Measurements from ENCODE around the gene GARIN3. TPM values are rescaled to one million over a fixed set of nuclear protein-coding genes. Genes with fewer than 3 reads are reported as not detected.

Gene GARIN3
- total RNA-seq, 2 experiments from 2014 or later: 0.46 to 0.47 TPM

DNA sequence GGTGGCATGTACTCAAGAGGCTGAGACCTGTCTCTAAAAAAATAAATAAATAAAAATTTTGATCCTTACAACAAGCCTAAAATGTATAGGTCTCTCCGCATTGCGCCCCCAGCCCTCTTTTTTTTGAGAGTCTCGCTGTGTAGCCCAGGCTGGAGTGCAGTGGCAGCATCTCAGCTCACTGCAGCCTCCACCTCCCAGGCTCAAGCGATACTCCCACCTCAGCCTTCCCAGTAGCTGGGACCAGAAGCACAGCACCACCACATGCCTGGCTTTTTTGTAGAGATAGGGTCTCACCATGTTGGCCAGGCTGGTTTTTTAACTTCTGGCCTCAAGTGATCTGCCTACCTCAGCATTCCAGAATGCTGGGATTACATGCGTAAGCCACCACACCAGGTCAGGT lies 2.2 kb upstream of the GARIN3 start:
- Mint-ChIP-seq H3K4me3 (no peak overlapping the region), H3K27me3 (no peaks in the 10 kb centered on the region), H3K27ac (peak overlapping the region; percentile 73), H3K36me3 (peaks cover 28% of the 10 kb centered on the region), H3K4me1 (peaks cover 76% of the 10 kb centered on the region), H3K9me3 (peaks cover 28% of the 10 kb centered on the region)
- no peak for DNase-seq

DNA sequence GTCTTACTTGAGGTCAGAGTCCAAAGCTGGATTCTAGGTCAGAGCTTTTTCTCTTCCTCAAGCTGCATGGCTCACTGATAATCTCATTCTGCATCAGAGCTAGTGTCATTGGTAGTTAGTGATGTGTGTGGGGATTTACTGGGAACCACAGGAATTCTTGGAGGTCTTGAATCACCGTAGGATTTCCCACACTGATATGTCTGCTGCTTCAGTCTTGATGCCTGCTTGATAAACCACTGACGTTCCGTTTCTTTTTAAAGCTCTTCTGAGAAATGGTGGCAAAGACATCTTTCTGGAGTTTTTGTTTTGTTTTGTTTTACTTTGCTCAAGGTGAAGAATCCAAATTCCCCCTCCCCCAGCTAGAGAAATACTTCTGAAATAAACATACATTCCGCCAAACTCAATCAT lies 1.2 kb upstream of the GARIN3 start:
- Mint-ChIP-seq H3K27me3 (no peaks in the 10 kb centered on the region), H3K9me3 (peaks cover 28% of the 10 kb centered on the region), H3K36me3 (peaks cover 32% of the 10 kb centered on the region), H3K4me3 (peak overlapping the region; percentile 53), H3K27ac (peak overlapping the region; percentile 86), H3K4me1 (peaks cover 68% of the 10 kb centered on the region)
- DNase-seq: no peak

DNA sequence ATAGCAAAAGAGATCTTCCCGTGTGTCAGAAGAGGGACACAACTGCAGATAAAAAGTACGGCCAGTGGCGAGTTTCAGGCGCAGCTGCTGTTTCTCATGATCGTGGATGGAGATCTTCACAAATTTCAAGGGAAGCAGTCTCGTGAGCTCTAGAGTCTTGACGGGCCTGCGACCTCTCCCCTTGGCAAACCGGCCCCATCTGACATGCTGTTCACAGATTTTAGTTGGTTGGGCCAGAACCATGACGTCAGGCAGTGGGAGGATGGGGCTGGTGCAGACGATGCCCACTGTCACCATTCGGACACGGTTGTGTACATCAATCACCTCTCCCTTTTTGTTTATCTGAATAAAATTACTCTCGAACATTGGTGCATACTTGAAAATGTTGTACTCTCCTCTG lies 396 bp downstream of the GARIN3 start:
- Mint-ChIP-seq H3K27me3 (no peaks in the 10 kb centered on the region), H3K4me1 (peaks cover 60% of the 10 kb centered on the region), H3K9me3 (peaks cover 24% of the 10 kb centered on the region), H3K27ac (peak overlapping the region; percentile 17), H3K36me3 (peaks cover 25% of the 10 kb centered on the region), H3K4me3 (no peak overlapping the region)
- DNase-seq: no peak

DNA sequence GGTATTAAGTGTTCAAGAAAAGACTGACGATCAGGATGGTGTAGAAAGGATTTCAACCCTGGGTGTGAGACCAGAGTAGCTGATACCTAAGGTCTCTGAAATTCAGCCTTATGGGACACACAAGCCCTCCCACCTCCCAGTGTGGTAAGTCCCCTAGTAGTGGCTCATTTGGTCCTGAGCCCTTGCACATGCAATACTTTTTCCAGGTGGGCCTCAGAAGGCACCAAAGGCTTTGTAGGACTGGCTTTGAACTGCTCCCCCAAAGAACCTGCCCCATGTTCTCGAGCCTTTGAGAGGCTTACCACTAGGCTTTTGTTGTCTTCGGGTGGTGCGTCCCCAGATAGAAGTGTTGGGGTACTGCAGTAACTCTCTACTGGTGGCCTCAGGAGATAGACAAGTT lies 803 bp downstream of the GARIN3 start:
- H3K27me3 Mint-ChIP-seq: no peaks in the 10 kb centered on the region
- peak overlapping the region; percentile 10 for H3K27ac Mint-ChIP-seq
- peaks cover 58% of the 10 kb centered on the region for H3K4me1 Mint-ChIP-seq
- no peak for DNase-seq
- H3K9me3 Mint-ChIP-seq: peaks cover 20% of the 10 kb centered on the region
- H3K36me3 Mint-ChIP-seq: peaks cover 21% of the 10 kb centered on the region
- H3K4me3 Mint-ChIP-seq: no peak overlapping the region

DNA sequence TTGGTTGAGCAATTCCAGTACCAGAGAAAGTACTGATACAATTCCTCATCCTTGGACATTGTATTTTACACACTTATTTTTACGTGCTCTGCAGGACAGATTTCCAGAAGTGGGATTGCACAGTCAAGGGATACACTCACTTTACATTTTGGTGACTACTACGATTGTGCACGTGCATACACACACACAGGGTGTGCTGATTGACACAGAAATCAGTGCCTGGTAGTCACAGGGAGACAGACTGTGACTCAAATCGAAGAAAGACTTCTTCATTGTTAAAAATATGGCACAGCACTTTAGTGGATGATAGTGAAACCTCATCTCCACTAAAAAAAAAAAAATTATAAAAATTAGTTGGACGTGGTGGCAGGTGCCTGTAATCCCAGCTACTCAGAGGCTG lies 1.5 kb downstream of the GARIN3 start:
- Mint-ChIP-seq H3K4me3 (no peak overlapping the region), H3K4me1 (peaks cover 62% of the 10 kb centered on the region), H3K27me3 (no peaks in the 10 kb centered on the region)

DNA sequence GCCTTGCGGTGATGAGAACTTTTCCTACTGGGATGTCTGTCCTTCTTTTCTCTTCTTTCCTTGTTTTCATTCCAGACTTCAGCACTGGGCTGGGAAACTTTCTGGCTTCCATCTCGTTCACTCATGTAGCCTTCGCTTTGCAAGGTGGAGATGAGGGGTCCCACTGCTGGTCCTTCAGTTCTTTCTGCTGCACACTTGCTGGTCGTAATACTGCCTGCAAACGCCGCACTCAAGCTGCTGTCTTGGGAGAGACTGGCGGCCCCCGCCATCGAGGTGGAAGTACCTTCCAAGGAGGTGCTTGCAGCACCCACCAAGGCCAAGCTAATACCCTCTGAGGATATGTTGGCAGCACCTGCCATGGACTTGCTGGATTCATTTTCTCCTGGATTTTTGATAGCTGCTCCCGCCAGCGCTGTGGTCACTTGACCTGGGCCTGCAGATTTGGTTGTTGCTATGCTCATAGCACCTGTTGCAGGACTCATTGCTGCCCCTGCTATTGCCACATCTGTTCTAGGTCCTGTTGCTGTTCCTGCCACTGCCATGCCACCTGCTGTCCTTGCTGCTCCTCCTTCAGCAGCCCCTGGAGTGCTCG lies 3.0 kb downstream of the GARIN3 start:
- no peak for DNase-seq
- H3K27ac Mint-ChIP-seq: no peak overlapping the region
- no peaks in the 10 kb centered on the region for H3K27me3 Mint-ChIP-seq
- peaks cover 58% of the 10 kb centered on the region for H3K4me1 Mint-ChIP-seq
- H3K9me3 Mint-ChIP-seq: peaks cover 7% of the 10 kb centered on the region
- peaks cover 12% of the 10 kb centered on the region for H3K36me3 Mint-ChIP-seq
- no peak overlapping the region for H3K4me3 Mint-ChIP-seq

More for the DNA sequence above, 1.5 kb downstream of the GARIN3 start:
- Mint-ChIP-seq H3K36me3 (peaks cover 15% of the 10 kb centered on the region), H3K27ac (no peak overlapping the region), H3K9me3 (peaks cover 14% of the 10 kb centered on the region)
- DNase-seq: no peak

DNA sequence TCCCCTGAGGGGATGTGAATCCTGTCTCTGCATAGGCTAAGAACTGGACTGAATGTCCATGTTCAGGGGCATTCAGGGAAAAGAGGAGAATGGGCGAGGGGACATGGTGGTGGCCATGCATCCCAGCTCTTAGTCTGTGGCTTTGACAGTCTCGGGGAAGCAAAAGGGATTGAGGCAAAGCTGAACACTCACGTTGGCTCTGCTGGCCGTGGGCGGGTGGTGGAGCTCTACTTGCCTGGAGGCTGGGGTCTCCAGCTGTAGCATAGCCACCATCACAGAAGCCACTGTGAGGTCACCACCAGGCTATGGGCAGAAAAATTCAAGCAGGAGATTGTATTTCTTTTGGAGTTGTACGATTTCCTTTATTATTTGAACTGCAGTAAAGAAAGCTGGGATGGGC lies 4.1 kb downstream of the GARIN3 start:
- Mint-ChIP-seq H3K27me3 (no peaks in the 10 kb centered on the region), H3K9me3 (peaks cover 9% of the 10 kb centered on the region), H3K4me3 (no peak overlapping the region), H3K27ac (no peak overlapping the region), H3K36me3 (peaks cover 14% of the 10 kb centered on the region), H3K4me1 (peaks cover 51% of the 10 kb centered on the region)
- no peak for DNase-seq

DNA sequence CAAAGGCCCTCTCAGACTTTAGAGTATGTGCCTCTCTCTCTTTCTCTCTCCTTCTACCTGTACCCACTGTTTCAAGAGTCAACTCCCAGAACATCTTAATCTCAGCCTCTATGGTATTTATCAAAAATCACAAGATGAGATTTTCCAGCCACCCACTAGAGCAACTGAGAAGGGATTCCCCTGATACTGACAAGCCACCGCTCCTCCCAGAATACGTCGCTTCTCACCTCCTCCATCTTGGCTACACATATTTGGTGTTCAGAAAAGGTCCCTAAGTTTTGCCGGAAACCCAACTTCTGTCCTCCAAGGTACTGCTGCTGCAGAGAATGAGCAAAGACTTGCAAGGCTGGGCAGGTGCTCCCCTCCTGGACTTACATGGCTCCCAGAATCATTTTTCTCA lies 6.1 kb downstream of the GARIN3 start:
- Mint-ChIP-seq H3K9me3 (peaks cover 6% of the 10 kb centered on the region), H3K4me3 (peak overlapping the region; percentile 26), H3K27ac (peak overlapping the region; percentile 86), H3K36me3 (peaks cover 23% of the 10 kb centered on the region), H3K4me1 (peaks cover 47% of the 10 kb centered on the region), H3K27me3 (no peaks in the 10 kb centered on the region)
- no peak for DNase-seq

DNA sequence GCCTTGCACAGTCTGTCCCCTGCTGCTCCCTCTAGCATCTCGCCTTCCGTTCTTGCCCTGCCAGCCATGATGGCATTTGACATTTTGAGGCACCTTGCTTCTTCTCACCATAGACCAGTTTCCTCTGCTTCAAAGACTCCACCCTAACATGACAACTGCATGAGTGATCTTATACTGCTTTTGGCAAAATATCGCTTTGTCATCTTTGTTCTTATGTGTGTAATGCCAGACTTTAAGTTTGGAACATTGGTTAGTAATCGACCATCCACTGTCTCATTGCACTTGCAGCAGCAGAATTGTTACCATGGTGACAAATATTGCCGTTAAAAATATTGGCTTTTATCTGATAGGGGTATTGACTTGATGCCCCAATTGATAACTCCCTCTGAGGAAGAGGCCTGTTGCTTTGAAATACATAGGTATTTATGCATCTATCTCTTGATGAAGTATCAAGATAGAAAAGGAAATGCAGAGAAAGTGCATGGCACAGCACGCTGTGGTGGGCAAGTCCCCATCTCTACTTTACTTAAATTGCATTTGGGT lies 6.8 kb downstream of the GARIN3 start:
- no peak for DNase-seq
- Mint-ChIP-seq H3K27me3 (no peaks in the 10 kb centered on the region), H3K36me3 (peaks cover 25% of the 10 kb centered on the region), H3K27ac (peak overlapping the region; percentile 86), H3K4me3 (peak overlapping the region; percentile 38), H3K9me3 (peaks cover 6% of the 10 kb centered on the region), H3K4me1 (peaks cover 51% of the 10 kb centered on the region)

DNA sequence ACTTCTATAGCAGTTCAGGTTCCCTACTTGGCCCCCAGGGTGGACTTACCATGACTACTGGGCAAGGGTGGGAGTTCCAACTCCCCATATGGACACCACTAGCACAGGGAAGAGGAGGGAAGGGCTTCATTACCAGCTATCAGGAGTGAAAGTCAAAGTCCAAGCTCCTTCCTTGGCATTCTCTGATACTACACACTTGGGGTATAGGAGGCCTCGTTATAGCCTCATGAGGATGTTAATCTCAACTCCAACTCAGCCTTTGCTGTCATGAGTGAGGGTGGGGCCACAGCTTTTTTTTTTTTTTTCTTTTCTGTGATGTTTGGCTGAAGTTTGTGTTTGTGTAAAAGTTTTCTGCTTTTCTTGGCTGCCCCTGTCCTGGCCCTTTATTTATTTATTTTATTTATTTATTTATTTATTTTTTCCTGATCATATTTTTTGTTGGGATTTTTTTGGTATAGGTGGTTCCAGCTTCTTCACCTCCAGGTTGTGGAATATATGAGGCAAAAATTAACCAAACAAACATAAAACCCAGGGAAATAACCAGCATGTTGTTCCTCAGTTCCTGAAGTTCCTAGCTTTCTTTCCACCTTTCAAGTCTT lies 8.7 kb downstream of the GARIN3 start:
- Mint-ChIP-seq H3K27me3 (no peaks in the 10 kb centered on the region), H3K27ac (no peak overlapping the region), H3K36me3 (peaks cover 21% of the 10 kb centered on the region), H3K4me1 (peaks cover 63% of the 10 kb centered on the region), H3K9me3 (peaks cover 6% of the 10 kb centered on the region), H3K4me3 (no peak overlapping the region)
- no peak for DNase-seq

DNA sequence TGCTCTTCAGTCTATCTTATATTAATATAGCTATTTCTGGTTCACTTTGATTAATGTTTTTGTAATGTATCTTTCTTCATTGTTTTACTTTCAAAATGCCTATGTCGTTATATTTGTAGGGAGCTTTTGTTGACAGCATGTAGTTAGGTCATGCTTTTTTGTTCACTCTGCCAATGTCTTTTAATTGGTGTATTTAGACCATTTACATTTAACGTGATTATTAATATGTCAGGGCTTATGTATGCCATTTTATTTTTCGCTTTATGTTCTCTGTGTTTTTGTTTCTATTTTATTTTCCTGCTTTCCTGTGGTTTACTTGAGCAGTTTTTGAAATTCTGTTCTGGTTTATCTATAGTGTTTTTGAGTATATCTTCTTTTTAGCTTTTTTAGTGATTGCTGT lies 10.8 kb downstream of the GARIN3 start:
- H3K4me1 Mint-ChIP-seq: peaks cover 67% of the 10 kb centered on the region
- H3K27ac Mint-ChIP-seq: peak overlapping the region; percentile 97
- H3K27me3 Mint-ChIP-seq: no peaks in the 10 kb centered on the region
- peak overlapping the region; percentile 84 for H3K4me3 Mint-ChIP-seq
- peaks cover 21% of the 10 kb centered on the region for H3K36me3 Mint-ChIP-seq
- peaks cover 6% of the 10 kb centered on the region for H3K9me3 Mint-ChIP-seq
- DNase-seq: no peak

DNA sequence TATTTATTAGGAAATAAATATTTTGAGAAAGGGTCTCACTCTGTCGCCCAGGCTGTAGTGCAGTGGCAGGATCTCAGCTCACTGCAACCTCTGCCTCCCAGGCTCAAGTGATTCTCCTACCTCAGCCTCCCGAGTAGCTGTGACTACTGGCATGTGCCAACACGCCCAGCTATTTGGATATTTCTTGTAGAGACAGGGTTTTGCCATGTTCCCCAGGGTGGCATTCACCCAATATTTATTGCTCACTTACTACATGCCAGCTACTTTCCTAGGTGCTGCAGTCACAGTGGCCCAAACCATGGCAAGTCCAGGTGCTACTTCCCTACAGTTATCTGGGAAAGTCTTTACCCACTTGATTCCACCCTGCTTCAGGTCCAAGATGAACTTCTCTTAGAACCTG lies 15.1 kb downstream of the GARIN3 start:
- Mint-ChIP-seq H3K4me3 (no peak overlapping the region), H3K9me3 (peaks cover 2% of the 10 kb centered on the region), H3K27me3 (no peaks in the 10 kb centered on the region), H3K36me3 (peaks cover 8% of the 10 kb centered on the region), H3K4me1 (peaks cover 64% of the 10 kb centered on the region), H3K27ac (peak overlapping the region; percentile 75)
- DNase-seq: no peak

DNA sequence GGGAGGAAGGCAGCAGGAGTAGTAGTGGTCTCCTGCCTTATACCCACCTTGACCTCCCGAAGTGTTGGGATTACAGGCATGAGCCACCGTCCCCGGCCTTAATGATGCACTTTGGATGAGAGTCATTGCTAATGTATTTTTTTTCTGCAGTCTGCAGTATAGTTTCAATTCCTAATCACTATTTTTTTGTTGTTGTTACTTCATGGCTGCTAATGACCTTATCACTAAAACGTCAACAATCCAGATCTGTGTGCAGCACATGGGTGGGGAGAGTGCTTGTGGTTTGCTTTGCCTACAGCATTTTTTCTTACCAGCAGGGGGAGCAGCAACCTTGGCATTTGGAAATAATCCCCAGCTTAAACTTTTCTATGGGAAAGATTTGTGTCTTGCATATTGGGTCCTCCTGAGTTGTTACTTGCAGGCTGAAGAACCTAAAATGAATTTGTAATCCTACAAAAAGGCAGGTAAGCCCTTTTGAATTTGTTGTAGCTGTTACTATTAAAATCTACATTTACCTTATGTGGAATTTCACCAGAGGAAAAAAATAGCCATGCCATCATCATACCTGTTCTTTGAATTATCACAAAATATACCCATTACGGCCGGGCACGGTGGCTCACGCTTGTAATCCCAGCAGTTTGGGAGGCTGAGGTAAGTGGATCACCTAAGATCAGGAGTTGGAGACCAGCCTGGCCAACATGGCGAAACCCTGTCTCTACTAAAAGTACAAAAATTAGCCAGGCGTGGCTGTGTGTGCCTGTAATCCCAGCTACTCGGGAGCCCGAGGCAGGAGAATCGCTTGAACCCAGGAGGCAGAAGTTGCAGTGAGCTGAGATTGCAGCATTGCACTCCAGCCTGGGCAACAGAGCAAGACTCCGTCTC lies 17.1 kb downstream of the GARIN3 start:
- Mint-ChIP-seq H3K36me3 (no peaks in the 10 kb centered on the region), H3K4me1 (peaks cover 49% of the 10 kb centered on the region), H3K27me3 (no peaks in the 10 kb centered on the region), H3K4me3 (no peak overlapping the region), H3K27ac (peak overlapping the region; percentile 81), H3K9me3 (no peaks in the 10 kb centered on the region)
- peak; percentile 72 for DNase-seq

DNA sequence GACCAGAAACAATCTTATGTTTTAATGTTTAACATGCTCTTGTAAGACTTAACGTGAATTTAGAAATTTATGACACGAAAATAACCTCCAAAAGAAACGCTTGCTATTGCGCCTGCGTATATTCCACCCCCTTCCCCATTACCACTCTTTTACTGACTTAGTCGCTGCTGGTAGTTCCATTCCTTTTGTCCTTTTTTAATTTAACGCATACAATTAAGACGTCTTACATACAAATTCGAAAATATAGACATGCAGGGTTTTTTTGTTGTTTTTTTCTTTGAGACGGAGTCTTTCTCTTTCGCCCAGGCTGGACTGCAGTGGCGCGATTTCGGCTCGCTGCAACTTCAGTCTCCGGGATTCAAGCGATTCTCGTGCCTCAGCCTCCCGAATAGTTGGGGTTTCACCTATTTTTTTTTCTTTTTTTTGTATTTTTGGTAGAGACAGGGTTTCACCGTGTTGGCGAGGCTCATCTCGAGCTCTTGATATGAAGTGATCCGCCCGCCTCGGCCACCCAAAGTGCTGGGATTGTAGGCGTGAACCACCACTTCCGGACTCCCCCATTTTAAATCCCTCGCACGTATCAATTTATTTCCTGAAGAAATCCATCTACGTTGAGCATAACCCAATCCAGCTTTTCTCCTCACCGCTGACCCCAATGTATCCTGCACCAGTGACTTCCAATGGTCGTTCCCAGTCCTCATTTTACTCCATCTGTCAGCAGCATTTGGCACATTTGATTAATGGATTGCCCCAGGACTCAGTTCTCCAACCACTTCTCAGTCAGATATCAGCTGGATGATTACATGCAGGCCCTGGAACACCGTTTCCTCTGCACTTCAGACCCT lies 22.7 kb downstream of the GARIN3 start:
- Mint-ChIP-seq H3K4me1 (peaks cover 32% of the 10 kb centered on the region), H3K36me3 (peaks cover 39% of the 10 kb centered on the region), H3K27ac (peak overlapping the region; percentile 99), H3K9me3 (peaks cover 5% of the 10 kb centered on the region), H3K4me3 (peak overlapping the region; percentile 98), H3K27me3 (no peaks in the 10 kb centered on the region)
- DNase-seq: peak; percentile 54

Measured in activated naive CD8-positive, alpha-beta T cell treated with anti-CD3 and anti-CD28 coated beads for 36 hours (primary cell).